Measurements from ENCODE around the gene ZNF17. TPM values are rescaled to one million over a fixed set of nuclear protein-coding genes. Genes with fewer than 3 reads are reported as not detected.

Gene ZNF17
- total and polyA plus RNA-seq, 2 donors from 2014 or later, result 3.6 to 17.7 TPM

GRCh38 chr19:57376151-57376550, 34.8 kb upstream of the ZNF17 start:
- intact Hi-C loops (cut with DNase I), result no loop called here
- no peak for FAIRE-seq
- H3K27me3 ChIP-seq (ENCODE audit: control insufficient read depth, insufficient read depth, low read length), result no peaks in the 10 kb centered on the region
- no peak for DNase-seq
- no peak overlapping the region for H3K27ac ChIP-seq (ENCODE audit: low read depth in 2 of 2, low read length in 2 of 2)
- H3K4me1 ChIP-seq (ENCODE audit: control insufficient read depth in 2 of 3, insufficient read depth in 2 of 3, low read depth in 1 of 3, low read length in 3 of 3), result no peaks in the 10 kb centered on the region
- peaks cover 13 to 36% (median 19%) of the 10 kb centered on the region in 3 donors for H3K36me3 ChIP-seq (ENCODE audit: control insufficient read depth in 2 of 3, insufficient read depth in 3 of 3, low read length in 3 of 3)
- no peak for TF ChIP-seq CTCF (IDR thresholded peaks at IDR 0.05; ENCODE audit: borderline replicate concordance, extremely low read depth, insufficient read depth)
- peaks cover 0 to 19% (median 13%) of the 10 kb centered on the region in 3 donors for H3K9me3 ChIP-seq (ENCODE audit: control insufficient read depth in 2 of 3, insufficient read depth in 1 of 3, low read length in 3 of 3)
- H3K4me3 ChIP-seq (ENCODE audit: low read length in 3 of 3), result no peak overlapping the region
- no peak overlapping the region for H3K9ac ChIP-seq (ENCODE audit: low read length in 3 of 3)

GRCh38 chr19:57377498-57378146, 33.3 kb upstream of the ZNF17 start:
- intact Hi-C loops (cut with DNase I), result no loop called here
- H3K9ac ChIP-seq (ENCODE audit: low read length in 3 of 3), result no peak overlapping the region
- no peak for FAIRE-seq
- H3K4me1 ChIP-seq (ENCODE audit: control insufficient read depth in 2 of 3, insufficient read depth in 2 of 3, low read depth in 1 of 3, low read length in 3 of 3), result no peaks in the 10 kb centered on the region
- peaks cover 0 to 19% (median 13%) of the 10 kb centered on the region in 3 donors for H3K9me3 ChIP-seq (ENCODE audit: control insufficient read depth in 2 of 3, insufficient read depth in 1 of 3, low read length in 3 of 3)
- TF ChIP-seq CTCF (IDR thresholded peaks at IDR 0.05; ENCODE audit: borderline replicate concordance, extremely low read depth, insufficient read depth), result no peak
- no peak overlapping the region for H3K27ac ChIP-seq (ENCODE audit: low read depth in 2 of 2, low read length in 2 of 2)
- DNase-seq, result no peak
- H3K27me3 ChIP-seq (ENCODE audit: control insufficient read depth, insufficient read depth, low read length), result no peaks in the 10 kb centered on the region
- no peak overlapping the region for H3K4me3 ChIP-seq (ENCODE audit: low read length in 3 of 3)
- peaks cover 8 to 24% (median 17%) of the 10 kb centered on the region in 3 donors for H3K36me3 ChIP-seq (ENCODE audit: control insufficient read depth in 2 of 3, insufficient read depth in 3 of 3, low read length in 3 of 3)

GRCh38 chr19:57380923-57381322, 30.0 kb upstream of the ZNF17 start:
- DNase-seq, result no peak
- Histone ChIP-seq H3K27me3 (ENCODE audit: control insufficient read depth, insufficient read depth, low read length) (no peaks in the 10 kb centered on the region), H3K4me3 (ENCODE audit: low read length in 3 of 3) (no peak overlapping the region), H3K9ac (ENCODE audit: low read length in 3 of 3) (no peak overlapping the region), H3K36me3 (ENCODE audit: control insufficient read depth in 2 of 3, insufficient read depth in 3 of 3, low read length in 3 of 3) (peaks cover 8 to 17% (median 9%) of the 10 kb centered on the region in 3 donors), H3K27ac (ENCODE audit: low read depth in 2 of 2, low read length in 2 of 2) (no peak overlapping the region), H3K9me3 (ENCODE audit: control insufficient read depth in 2 of 3, insufficient read depth in 1 of 3, low read length in 3 of 3) (peaks cover 0 to 19% (median 13%) of the 10 kb centered on the region in 3 donors), H3K4me1 (ENCODE audit: control insufficient read depth in 2 of 3, insufficient read depth in 2 of 3, low read depth in 1 of 3, low read length in 3 of 3) (no peaks in the 10 kb centered on the region)
- TF ChIP-seq CTCF (IDR thresholded peaks at IDR 0.05; ENCODE audit: borderline replicate concordance, extremely low read depth, insufficient read depth), result no peak
- intact Hi-C loops (cut with DNase I), result no loop called here
- FAIRE-seq, result no peak
